GM12872 (cell line): Measurements from ENCODE around the gene NLRC5.

Experiments used
- CTCF ChIP-seq: IDR thresholded peaks from 3 replicates; pipeline ENCODE4 v1.5.1; 2011; ENCODE audit warnings: low read depth, mild to moderate bottlenecking, low read length, moderate library complexity; ENCODE audit not compliant: insufficient read depth

The NLRC5 gene

DNA sequence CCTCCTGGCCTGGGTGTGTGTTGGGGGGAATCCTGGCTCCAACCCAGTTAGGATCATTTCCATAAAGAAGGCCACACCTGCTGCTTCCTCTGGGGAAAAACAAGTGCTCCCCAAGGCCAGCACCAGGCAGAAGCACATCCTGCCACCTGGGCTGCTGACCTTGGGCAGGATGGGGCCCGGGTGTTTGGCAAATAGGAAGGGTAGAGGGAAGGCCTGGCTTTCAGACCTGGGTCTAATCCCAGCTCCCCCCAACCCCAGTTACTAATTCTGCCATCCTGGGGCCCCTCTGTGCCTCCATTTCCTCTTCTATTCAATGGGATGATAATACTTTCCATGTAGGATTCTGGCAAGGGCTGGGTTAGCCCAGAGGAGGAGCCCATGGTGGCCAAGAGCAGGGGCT lies 3.0 kb upstream of the NLRC5 start:
- no peak for TF ChIP-seq CTCF

DNA sequence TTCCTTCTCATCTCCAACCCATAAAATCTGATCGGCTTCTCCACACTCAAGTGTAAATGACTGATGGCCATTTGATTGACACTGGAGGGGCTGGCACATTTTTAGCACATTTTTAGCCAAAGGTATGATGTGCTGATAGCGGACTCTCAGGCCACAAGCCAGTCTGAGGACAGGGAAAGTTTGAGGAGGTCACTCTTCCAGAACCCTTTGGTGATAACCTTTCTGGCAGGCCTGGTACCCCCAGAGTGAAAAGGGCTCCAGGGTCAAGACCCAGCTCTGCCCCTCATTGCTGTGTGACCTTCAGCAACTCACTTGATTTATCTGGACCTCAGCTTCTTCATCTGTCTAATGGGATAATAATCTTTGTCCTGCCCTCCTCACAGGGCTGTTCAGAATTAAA lies 1.7 kb upstream of the NLRC5 start:
- no peak for TF ChIP-seq CTCF

DNA sequence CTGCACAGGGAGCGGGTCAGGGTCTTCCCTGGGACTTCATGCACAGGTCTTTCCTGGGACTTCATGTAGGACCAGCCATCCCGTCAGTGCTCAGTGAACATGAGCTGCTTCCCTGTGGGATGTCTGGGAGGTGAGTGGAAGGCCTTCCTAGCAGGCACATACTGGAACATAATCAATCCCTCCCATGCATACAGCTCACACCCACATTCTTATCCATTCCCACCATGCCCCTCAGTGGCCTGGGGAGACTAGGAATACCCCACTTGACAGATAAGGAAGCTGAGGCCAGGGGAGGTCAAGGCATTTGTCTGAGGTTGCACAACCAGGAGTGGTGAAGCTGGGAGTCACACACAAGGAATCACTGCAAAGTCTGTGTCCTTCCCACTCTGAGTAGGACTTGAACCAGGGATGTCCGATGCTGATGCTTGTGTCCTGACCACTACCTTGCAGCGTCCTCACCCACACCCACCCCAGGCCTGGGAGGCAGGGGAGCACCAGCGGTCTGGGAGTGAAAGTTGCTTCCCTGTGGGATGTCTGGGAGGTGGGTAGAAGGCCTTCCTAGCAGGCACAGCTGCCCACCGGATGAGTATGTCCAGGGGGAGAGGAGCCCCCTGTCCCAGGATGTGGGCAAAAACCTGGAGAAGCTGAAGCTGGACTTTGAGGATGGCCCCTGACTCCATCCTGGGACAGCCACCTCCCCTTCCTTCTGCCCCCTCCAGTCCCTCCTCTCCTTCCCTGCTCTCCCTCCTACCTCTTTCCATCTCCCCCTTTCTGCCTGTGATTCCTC lies 1.0 kb upstream of the NLRC5 start:
- TF ChIP-seq CTCF, result no peak

GRCh38 chr16:56989988-56990387 lies 631 bp downstream of the NLRC5 start:
- no peak for TF ChIP-seq CTCF

GRCh38 chr16:56990407-56991286 lies 1.3 kb downstream of the NLRC5 start:
- no peak for TF ChIP-seq CTCF

DNA sequence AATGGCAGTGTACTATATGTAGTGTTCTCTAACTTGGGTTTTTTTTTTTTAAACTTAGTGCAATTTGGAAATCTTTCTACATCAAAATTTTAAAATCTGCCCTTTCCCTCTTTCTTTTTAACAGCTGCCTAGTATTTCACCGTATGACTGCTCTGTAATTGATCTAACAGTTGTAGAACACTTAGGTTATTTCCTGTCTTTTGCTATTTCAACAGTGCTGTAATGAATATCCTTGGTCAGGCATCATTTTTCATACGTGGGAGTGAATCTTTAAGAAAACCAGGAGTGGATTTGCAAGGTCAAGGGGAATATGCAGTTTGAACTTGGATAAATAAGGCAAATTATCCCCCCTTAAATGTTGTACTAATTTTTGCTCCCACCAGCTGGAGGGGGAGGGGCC lies 3.8 kb downstream of the NLRC5 start:
- no peak for TF ChIP-seq CTCF

DNA sequence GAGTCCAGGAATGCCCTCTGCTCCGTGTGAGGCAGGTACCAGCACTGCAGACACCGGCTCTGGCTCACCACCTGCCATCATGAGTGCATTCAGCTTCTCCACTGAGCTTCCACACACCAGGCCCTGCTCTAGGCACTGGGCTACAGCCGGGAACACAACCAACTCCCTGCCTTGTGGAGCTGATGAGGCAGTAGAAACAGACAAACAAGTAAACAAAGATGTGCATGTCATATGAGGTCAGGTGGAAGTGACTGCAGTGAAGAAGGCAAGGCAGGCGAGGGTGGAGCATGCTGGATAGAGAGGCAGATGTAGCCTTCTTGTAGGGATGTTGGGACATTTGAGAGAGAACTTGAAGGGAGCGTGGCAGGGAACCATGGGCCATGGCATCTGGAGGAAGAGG lies 5.0 kb downstream of the NLRC5 start:
- no peak for TF ChIP-seq CTCF
